ENCODE measurements around the gene CPAMD8. TPM values are rescaled to one million over a fixed set of nuclear protein-coding genes. Genes with fewer than 3 reads are reported as not detected.
"Not testable (repeated sequence)": the region's sequence is repeated elsewhere in the genome, so short reads cannot be mapped to it uniquely, and the experiment has no call there.

The CPAMD8 gene
- polyA plus RNA-seq, 1 donor, result 7.8 TPM

DNA sequence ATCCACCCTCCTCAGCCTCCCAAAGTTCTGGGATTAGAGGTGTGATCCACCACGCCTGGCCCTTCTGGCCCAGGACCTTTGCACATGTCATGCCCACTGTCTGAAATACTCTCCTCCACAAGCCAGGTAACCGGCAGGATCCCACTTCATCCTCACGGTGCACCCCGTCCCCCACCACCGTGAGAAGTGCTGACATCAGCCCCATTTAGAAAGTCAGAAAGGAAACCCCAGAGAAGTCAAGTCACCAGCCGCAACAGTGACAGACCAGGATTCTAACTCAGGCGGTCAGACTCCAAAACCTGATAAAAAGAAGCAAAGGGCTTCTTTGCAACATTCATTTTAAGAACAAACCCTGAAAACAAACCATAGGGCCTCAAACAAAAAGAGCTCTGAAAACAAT lies 3.9 kb downstream of the CPAMD8 start:
- Histone ChIP-seq H3K4me1 (ENCODE audit: control insufficient read depth, insufficient read depth, low read length) (no peaks in the 10 kb centered on the region), H3K4me3 (ENCODE audit: low read length) (no peak overlapping the region), H3K27ac (ENCODE audit: low read length) (no peak overlapping the region), H3K9me3 (ENCODE audit: control insufficient read depth, low read depth, low read length) (no peaks in the 10 kb centered on the region), H3K36me3 (ENCODE audit: control insufficient read depth, insufficient read depth, low read length) (no peaks in the 10 kb centered on the region), H3K27me3 (ENCODE audit: control insufficient read depth, insufficient read depth, low read length) (peaks cover 25% of the 10 kb centered on the region)
- no peak for DNase-seq
- WGBS (ENCODE audit: insufficient coverage, low lambda C conversion rate), result no CpG with 5 or more reads among the region's 7 CpGs

DNA sequence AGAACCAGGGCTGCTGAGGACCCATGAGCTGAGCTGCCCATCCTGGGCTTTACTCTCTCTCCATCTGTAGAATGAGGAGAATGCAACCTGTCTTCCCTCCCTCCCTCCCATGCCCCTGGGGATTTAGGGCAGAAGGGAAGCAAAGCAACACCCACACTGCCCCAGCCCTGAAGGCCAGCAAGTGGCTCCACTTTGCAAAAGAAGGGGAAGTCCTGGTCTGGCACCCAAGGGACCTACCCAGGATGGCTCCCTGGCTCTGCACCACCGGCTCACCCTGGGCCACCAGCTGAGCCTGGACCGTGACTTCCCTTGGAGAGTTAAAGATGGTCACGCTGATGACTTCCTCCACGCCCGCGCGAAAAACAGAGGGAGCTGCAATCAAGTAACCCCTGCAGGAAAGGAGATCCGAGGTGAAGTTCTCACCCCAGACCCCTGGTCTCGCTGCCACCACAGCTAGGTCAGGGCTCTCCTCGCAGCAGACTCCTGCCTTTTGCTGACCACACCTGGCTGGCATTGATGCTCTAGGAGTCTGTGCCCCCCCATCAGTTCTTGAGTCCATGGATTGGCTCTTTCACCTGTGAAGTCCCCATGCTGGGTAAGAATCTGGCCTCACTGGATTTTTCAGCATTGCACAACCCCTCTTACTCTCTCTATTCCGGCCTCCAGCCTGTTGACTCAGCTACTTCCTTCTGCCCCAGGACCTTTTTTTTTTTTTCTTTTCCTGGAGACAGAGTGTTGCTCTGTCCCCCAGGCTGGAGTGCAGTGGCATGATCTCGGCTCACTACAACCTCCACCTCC lies 4.6 kb downstream of the CPAMD8 start:
- Histone ChIP-seq H3K9me3 (ENCODE audit: control insufficient read depth, low read depth, low read length) (no peaks in the 10 kb centered on the region), H3K4me1 (ENCODE audit: control insufficient read depth, insufficient read depth, low read length) (no peaks in the 10 kb centered on the region), H3K27me3 (ENCODE audit: control insufficient read depth, insufficient read depth, low read length) (peaks cover 18% of the 10 kb centered on the region), H3K27ac (ENCODE audit: low read length) (no peak overlapping the region), H3K36me3 (ENCODE audit: control insufficient read depth, insufficient read depth, low read length) (no peaks in the 10 kb centered on the region), H3K4me3 (ENCODE audit: low read length) (no peak overlapping the region)
- WGBS (ENCODE audit: insufficient coverage, low lambda C conversion rate), result no CpG with 5 or more reads among the region's 12 CpGs
- no peak for DNase-seq

DNA sequence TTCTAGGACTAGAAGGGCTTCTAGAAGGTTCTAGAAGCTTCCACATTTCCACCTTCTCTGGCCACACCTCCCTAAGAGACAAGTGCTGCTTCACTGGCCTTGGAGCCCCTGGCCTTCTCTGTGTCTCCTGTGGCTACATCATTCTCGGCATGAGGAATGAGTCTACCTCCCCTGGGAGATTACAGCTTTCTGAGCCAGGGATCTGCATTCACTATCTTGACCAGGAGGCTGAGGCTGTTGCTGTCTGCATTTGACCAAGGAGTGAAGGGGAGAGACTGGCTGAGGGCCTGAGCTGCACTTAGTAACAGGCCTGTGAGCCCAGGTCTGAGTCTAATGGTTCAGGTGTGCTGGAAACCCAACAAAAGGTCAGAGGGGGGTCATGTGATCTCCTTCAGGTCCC lies 5.3 kb downstream of the CPAMD8 start:
- Histone ChIP-seq H3K4me1 (ENCODE audit: control insufficient read depth, insufficient read depth, low read length) (no peaks in the 10 kb centered on the region), H3K27me3 (ENCODE audit: control insufficient read depth, insufficient read depth, low read length) (peaks cover 17% of the 10 kb centered on the region), H3K27ac (ENCODE audit: low read length) (no peak overlapping the region), H3K4me3 (ENCODE audit: low read length) (no peak overlapping the region), H3K9me3 (ENCODE audit: control insufficient read depth, low read depth, low read length) (no peaks in the 10 kb centered on the region), H3K36me3 (ENCODE audit: control insufficient read depth, insufficient read depth, low read length) (no peaks in the 10 kb centered on the region)
- WGBS (ENCODE audit: insufficient coverage, low lambda C conversion rate), result 80% methylated on average over 1 of the region's 1 CpG
- DNase-seq, result no peak

DNA sequence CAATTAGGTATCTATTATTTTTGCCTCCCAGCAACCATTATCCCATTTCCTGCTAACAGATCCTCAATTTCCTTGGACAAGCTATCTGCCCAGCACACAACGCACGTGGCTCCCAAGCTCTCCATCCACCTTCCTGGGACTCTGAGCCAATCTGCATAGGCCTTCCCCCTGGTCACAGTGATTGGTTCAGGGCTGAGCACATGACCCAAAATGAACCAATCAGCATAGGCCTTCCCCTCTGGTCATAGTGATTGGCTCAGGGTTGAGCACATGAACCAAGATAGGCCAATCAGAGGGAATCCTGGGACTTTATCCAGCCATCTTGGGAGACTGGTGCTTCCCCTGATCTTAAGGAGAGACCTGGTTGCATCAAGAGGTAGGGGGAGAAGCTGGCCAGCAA lies 5.8 kb downstream of the CPAMD8 start:
- H3K27ac ChIP-seq (ENCODE audit: low read length), result no peak overlapping the region
- no peak overlapping the region for H3K4me3 ChIP-seq (ENCODE audit: low read length)

DNA sequence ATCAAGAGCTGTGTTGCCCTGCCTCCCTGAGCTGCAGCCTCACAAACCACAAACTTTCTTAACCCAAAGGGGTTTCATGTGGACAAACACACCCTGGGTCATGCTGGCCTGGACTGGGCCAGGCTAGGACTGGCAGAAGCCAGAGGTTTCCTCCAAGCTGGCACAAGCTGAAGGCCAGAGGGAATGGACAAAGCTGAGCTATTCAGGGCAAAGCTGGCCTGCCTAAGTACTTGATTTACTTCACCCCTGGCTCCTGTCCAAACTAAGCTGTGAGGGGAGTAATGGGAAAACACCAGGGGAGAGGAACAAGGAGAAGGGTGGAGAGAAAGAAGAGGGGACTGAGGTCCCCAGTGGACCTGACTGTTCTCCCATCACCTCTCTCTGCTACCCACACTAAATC lies 6.2 kb downstream of the CPAMD8 start:
- H3K4me3 ChIP-seq (ENCODE audit: low read length), result no peak overlapping the region
- no peaks in the 10 kb centered on the region for H3K36me3 ChIP-seq (ENCODE audit: control insufficient read depth, insufficient read depth, low read length)
- H3K27ac ChIP-seq (ENCODE audit: low read length), result no peak overlapping the region
- DNase-seq, result no peak
- H3K27me3 ChIP-seq (ENCODE audit: control insufficient read depth, insufficient read depth, low read length), result peaks cover 8% of the 10 kb centered on the region
- no peaks in the 10 kb centered on the region for H3K9me3 ChIP-seq (ENCODE audit: control insufficient read depth, low read depth, low read length)
- H3K4me1 ChIP-seq (ENCODE audit: control insufficient read depth, insufficient read depth, low read length), result no peaks in the 10 kb centered on the region

More for the DNA sequence above, 5.8 kb downstream of the CPAMD8 start:
- no peaks in the 10 kb centered on the region for H3K9me3 ChIP-seq (ENCODE audit: control insufficient read depth, low read depth, low read length)
- H3K4me1 ChIP-seq (ENCODE audit: control insufficient read depth, insufficient read depth, low read length), result no peaks in the 10 kb centered on the region
- H3K36me3 ChIP-seq (ENCODE audit: control insufficient read depth, insufficient read depth, low read length), result no peaks in the 10 kb centered on the region
- WGBS (ENCODE audit: insufficient coverage, low lambda C conversion rate), result no CpG with 5 or more reads among the region's 2 CpGs
- DNase-seq, result no peak
- peaks cover 12% of the 10 kb centered on the region for H3K27me3 ChIP-seq (ENCODE audit: control insufficient read depth, insufficient read depth, low read length)

DNA sequence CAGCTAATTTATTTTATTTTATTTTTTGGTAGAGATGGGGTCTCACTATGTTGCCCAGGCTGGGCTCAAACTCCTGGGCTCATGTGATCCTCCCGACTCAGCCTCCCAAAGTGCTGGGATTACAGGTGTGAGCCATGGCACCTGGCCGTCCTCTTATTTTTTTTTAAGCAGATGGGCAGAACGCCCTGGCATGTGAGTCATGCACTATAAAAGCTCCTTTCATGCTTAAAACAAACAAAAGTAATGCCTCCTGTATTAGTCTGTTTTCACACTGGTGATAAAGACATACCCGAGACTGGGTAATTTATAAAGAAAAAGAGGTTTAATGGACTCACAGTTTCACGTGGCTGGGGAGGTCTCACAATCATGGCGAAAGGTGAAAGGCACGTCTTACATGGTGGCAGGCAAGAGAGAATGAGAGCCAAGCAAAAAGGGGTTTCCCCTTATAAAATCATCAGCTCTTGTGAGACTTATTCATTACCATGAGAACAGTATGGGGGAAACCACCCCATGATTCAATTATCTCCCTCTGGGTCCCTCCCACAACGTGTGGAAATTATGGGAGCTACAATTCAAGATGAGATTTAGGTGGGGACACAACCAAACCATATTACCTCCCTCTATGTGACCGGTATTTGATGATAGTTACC lies 12.3 kb downstream of the CPAMD8 start:
- DNase-seq; H3K27ac ChIP-seq (ENCODE audit: low read length); H3K4me3 ChIP-seq (ENCODE audit: low read length); H3K9me3 ChIP-seq (ENCODE audit: control insufficient read depth, low read depth, low read length); H3K36me3 ChIP-seq (ENCODE audit: control insufficient read depth, insufficient read depth, low read length); H3K4me1 ChIP-seq (ENCODE audit: control insufficient read depth, insufficient read depth, low read length); H3K27me3 ChIP-seq (ENCODE audit: control insufficient read depth, insufficient read depth, low read length): not testable (repeated sequence)
- WGBS (ENCODE audit: insufficient coverage, low lambda C conversion rate), result 50% methylated on average over 2 of the region's 9 CpGs

DNA sequence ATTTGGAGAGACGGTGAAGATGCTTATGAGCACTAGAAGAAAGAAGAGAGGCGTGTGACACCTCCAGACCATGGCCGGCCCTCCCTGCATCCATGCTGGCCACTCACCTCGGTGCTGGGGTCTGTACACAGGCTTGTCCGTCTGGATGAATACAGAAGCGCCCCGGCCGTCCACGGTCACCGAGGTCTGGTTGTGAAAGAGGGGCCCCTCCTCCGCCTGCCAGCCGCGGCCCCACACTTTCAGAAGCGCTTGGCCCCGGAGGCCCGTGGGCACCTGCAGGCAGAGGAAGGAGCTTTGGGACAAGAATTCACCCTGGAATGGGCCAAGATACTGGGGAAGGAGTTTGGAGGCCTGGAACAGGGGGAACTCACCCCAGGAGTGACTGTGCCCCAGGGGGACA lies 15.1 kb downstream of the CPAMD8 start:
- H3K27ac ChIP-seq (ENCODE audit: low read length), result no peak overlapping the region
- H3K27me3 ChIP-seq (ENCODE audit: control insufficient read depth, insufficient read depth, low read length), result no peaks in the 10 kb centered on the region
- no peak overlapping the region for H3K4me3 ChIP-seq (ENCODE audit: low read length)
- no peaks in the 10 kb centered on the region for H3K36me3 ChIP-seq (ENCODE audit: control insufficient read depth, insufficient read depth, low read length)
- no peak for DNase-seq
- no peaks in the 10 kb centered on the region for H3K4me1 ChIP-seq (ENCODE audit: control insufficient read depth, insufficient read depth, low read length)
- H3K9me3 ChIP-seq (ENCODE audit: control insufficient read depth, low read depth, low read length), result no peaks in the 10 kb centered on the region
- no CpG with 5 or more reads among the region's 16 CpGs for WGBS (ENCODE audit: insufficient coverage, low lambda C conversion rate)

DNA sequence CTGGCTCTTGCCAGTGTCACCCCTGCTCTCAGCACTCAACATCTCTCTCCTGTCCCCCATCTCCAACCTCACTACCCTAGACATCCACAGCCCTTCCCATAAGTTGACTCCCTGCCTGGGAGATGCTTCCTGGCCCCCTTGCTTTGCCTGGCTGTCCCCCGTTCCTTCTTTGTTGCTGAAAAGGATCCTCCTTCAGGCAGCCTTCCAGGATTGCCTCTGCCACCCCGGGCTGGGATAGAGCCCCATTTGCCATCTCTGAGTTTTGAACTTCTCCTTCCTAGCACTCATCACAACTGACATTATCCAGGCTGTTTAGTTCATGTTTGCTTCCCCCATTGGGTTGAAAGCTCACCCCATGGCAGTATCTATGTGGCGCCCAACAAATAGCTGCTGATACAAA lies 20.0 kb downstream of the CPAMD8 start:
- Histone ChIP-seq H3K27me3 (ENCODE audit: control insufficient read depth, insufficient read depth, low read length) (no peaks in the 10 kb centered on the region), H3K36me3 (ENCODE audit: control insufficient read depth, insufficient read depth, low read length) (no peaks in the 10 kb centered on the region), H3K4me1 (ENCODE audit: control insufficient read depth, insufficient read depth, low read length) (no peaks in the 10 kb centered on the region), H3K9me3 (ENCODE audit: control insufficient read depth, low read depth, low read length) (no peaks in the 10 kb centered on the region), H3K27ac (ENCODE audit: low read length) (no peak overlapping the region), H3K4me3 (ENCODE audit: low read length) (no peak overlapping the region)
- DNase-seq, result no peak
- WGBS (ENCODE audit: insufficient coverage, low lambda C conversion rate), result no CpG with 5 or more reads among the region's 3 CpGs

DNA sequence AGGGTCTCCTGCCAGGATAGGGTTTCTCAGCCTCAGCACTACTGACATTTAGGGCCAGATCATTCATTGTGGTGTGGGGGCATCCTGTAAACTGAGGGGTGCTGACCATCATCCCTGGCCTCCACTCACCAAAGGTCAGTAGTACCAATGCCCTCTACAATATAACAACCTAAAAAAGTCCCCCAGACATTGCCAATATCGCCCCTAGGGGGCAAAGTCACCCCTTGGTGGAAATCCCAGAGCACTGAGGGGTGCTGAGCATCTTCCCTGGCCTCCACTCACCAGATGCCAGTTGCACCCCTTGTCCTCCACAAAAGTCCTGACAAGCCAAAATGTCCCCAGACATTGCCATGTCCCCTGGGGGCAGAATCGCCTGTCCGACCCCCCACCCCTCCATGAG lies 21.6 kb downstream of the CPAMD8 start:
- no peaks in the 10 kb centered on the region for H3K9me3 ChIP-seq (ENCODE audit: control insufficient read depth, low read depth, low read length)
- no peaks in the 10 kb centered on the region for H3K27me3 ChIP-seq (ENCODE audit: control insufficient read depth, insufficient read depth, low read length)
- H3K4me3 ChIP-seq (ENCODE audit: low read length), result no peak overlapping the region
- WGBS (ENCODE audit: insufficient coverage, low lambda C conversion rate), result no CpG with 5 or more reads among the region's 3 CpGs
- no peaks in the 10 kb centered on the region for H3K4me1 ChIP-seq (ENCODE audit: control insufficient read depth, insufficient read depth, low read length)
- H3K36me3 ChIP-seq (ENCODE audit: control insufficient read depth, insufficient read depth, low read length), result no peaks in the 10 kb centered on the region
- DNase-seq, result no peak
- H3K27ac ChIP-seq (ENCODE audit: low read length), result no peak overlapping the region

DNA sequence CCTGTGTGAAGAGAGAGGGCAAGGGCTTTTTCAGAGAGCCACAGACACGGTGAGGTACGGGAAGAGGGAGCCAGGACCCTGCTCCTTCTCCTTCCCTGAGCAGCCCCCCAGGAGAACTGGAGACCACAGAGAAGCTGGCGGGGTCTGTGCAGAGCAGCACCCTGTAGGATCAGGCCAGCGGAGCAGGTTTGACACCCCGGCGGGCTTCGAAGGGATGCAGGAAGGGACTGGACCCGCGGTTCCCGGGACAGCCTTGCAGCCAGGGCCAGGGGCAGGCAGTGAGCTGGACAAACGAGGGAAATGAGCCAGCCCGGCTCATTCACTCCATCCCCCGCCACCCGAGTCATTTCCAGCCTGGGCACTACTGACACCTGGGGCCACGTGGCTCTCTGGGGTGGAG lies 22.2 kb downstream of the CPAMD8 start:
- Histone ChIP-seq H3K4me3 (ENCODE audit: low read length) (no peak overlapping the region), H3K36me3 (ENCODE audit: control insufficient read depth, insufficient read depth, low read length) (no peaks in the 10 kb centered on the region), H3K27me3 (ENCODE audit: control insufficient read depth, insufficient read depth, low read length) (no peaks in the 10 kb centered on the region), H3K27ac (ENCODE audit: low read length) (no peak overlapping the region), H3K4me1 (ENCODE audit: control insufficient read depth, insufficient read depth, low read length) (no peaks in the 10 kb centered on the region), H3K9me3 (ENCODE audit: control insufficient read depth, low read depth, low read length) (no peaks in the 10 kb centered on the region)
- no peak for DNase-seq
- WGBS (ENCODE audit: insufficient coverage, low lambda C conversion rate), result no CpG with 5 or more reads among the region's 15 CpGs

DNA sequence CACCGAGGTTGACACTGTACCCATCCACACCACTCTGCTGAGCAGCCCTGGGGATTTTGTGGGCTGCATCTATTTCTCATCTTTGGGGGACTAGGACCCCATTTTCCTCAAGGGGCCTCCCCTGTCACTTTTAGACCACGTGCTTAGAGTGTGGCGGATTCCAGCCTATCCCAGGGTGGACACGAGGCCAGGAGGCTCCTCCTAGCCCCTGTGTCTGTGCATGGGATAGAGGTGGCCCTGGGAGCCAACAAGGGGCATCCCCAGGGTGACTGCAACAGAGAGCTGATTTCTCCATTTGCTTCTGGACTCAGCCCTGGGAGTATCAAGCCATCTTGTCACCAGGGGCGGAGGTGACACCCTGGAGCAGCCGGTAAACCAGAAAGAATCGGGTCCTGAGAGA lies 24.2 kb downstream of the CPAMD8 start:
- Histone ChIP-seq H3K4me3 (ENCODE audit: low read length) (no peak overlapping the region), H3K9me3 (ENCODE audit: control insufficient read depth, low read depth, low read length) (no peaks in the 10 kb centered on the region), H3K27ac (ENCODE audit: low read length) (no peak overlapping the region), H3K36me3 (ENCODE audit: control insufficient read depth, insufficient read depth, low read length) (no peaks in the 10 kb centered on the region), H3K4me1 (ENCODE audit: control insufficient read depth, insufficient read depth, low read length) (no peaks in the 10 kb centered on the region), H3K27me3 (ENCODE audit: control insufficient read depth, insufficient read depth, low read length) (no peaks in the 10 kb centered on the region)
- WGBS (ENCODE audit: insufficient coverage, low lambda C conversion rate), result 92% methylated on average over 2 of the region's 7 CpGs
- DNase-seq, result no peak
